ENCODE measurements around the gene SWT1.

The SWT1 gene

GRCh38 chr1:185267301-185267700, 110.3 kb downstream of the SWT1 start:
- H4K20me1 ChIP-seq (ENCODE audit: insufficient read depth, low read length, poor library complexity, severe bottlenecking), result no peaks in the 10 kb centered on the region
- H3K4me3 ChIP-seq (ENCODE audit: low read length, poor library complexity, severe bottlenecking), result no peak overlapping the region
- H3K9me3 ChIP-seq (ENCODE audit: insufficient read depth, low read depth, low read length), result no peaks in the 10 kb centered on the region
- H3K27me3 ChIP-seq (ENCODE audit: insufficient read depth, low read length, poor library complexity, severe bottlenecking), result no peaks in the 10 kb centered on the region
- H3F3A ChIP-seq (ENCODE audit: low read depth), result no peaks in the 10 kb centered on the region
- H3K9me2 ChIP-seq (replicated peaks; ENCODE audit: low read depth, low read length), result no peaks in the 10 kb centered on the region
- H3K79me2 ChIP-seq (ENCODE audit: insufficient read depth, low read length), result no peaks in the 10 kb centered on the region
- H3K4me1 ChIP-seq (ENCODE audit: insufficient read depth, low read length, poor library complexity, severe bottlenecking), result no peaks in the 10 kb centered on the region
- no peak overlapping the region for H3K4me2 ChIP-seq (ENCODE audit: low read depth, low read length, poor library complexity, severe bottlenecking)
- H3K36me3 ChIP-seq (ENCODE audit: insufficient read depth, low read length), result no peaks in the 10 kb centered on the region
- TF ChIP-seq CTCF (conservative IDR thresholded peaks at IDR 0.05; ENCODE audit: low read length) (no peak), EZH2phosphoT487 (IDR thresholded peaks at IDR 0.05; ENCODE audit: borderline replicate concordance) (no peak)
- H3K9ac ChIP-seq (ENCODE audit: low read depth, low read length, poor library complexity, severe bottlenecking), result no peak overlapping the region
- H2AFZ ChIP-seq (ENCODE audit: low read length), result no peak overlapping the region

- H3K9me2 ChIP-seq (replicated peaks; ENCODE audit: low read depth, low read length), result no peaks in the 10 kb centered on the region
Measured at GRCh38 chr1:185267701-185268100, 110.7 kb downstream of the SWT1 start.

GRCh38 chr1:185268352-185268751, 111.4 kb downstream of the SWT1 start:
- H3K4me2 ChIP-seq (ENCODE audit: low read depth, low read length, poor library complexity, severe bottlenecking), result no peak overlapping the region
- H2AFZ ChIP-seq (ENCODE audit: low read length), result no peak overlapping the region
- no peaks in the 10 kb centered on the region for H4K20me1 ChIP-seq (ENCODE audit: insufficient read depth, low read length, poor library complexity, severe bottlenecking)
- H3K4me3 ChIP-seq (ENCODE audit: low read length, poor library complexity, severe bottlenecking), result no peak overlapping the region
- H3K9me3 ChIP-seq (ENCODE audit: insufficient read depth, low read depth, low read length), result no peaks in the 10 kb centered on the region
- H3K4me1 ChIP-seq (ENCODE audit: insufficient read depth, low read length, poor library complexity, severe bottlenecking), result no peaks in the 10 kb centered on the region
- no peak overlapping the region for H3K9ac ChIP-seq (ENCODE audit: low read depth, low read length, poor library complexity, severe bottlenecking)
- H3K79me2 ChIP-seq (ENCODE audit: insufficient read depth, low read length), result no peaks in the 10 kb centered on the region
- no peaks in the 10 kb centered on the region for H3K27me3 ChIP-seq (ENCODE audit: insufficient read depth, low read length, poor library complexity, severe bottlenecking)
- H3K9me2 ChIP-seq (replicated peaks; ENCODE audit: low read depth, low read length), result no peaks in the 10 kb centered on the region
- H3F3A ChIP-seq (ENCODE audit: low read depth), result no peaks in the 10 kb centered on the region
- H3K36me3 ChIP-seq (ENCODE audit: insufficient read depth, low read length), result no peaks in the 10 kb centered on the region
- TF ChIP-seq CTCF (conservative IDR thresholded peaks at IDR 0.05; ENCODE audit: low read length) (no peak), EZH2phosphoT487 (IDR thresholded peaks at IDR 0.05; ENCODE audit: borderline replicate concordance) (no peak)

More at GRCh38 chr1:185267701-185268100, 110.7 kb downstream of the SWT1 start:
- Histone ChIP-seq H4K20me1 (ENCODE audit: insufficient read depth, low read length, poor library complexity, severe bottlenecking) (no peaks in the 10 kb centered on the region), H2AFZ (ENCODE audit: low read length) (no peak overlapping the region), H3K9me3 (ENCODE audit: insufficient read depth, low read depth, low read length) (no peaks in the 10 kb centered on the region), H3K4me3 (ENCODE audit: low read length, poor library complexity, severe bottlenecking) (no peak overlapping the region), H3K79me2 (ENCODE audit: insufficient read depth, low read length) (no peaks in the 10 kb centered on the region), H3K4me2 (ENCODE audit: low read depth, low read length, poor library complexity, severe bottlenecking) (no peak overlapping the region), H3F3A (ENCODE audit: low read depth) (no peaks in the 10 kb centered on the region), H3K36me3 (ENCODE audit: insufficient read depth, low read length) (no peaks in the 10 kb centered on the region), H3K27me3 (ENCODE audit: insufficient read depth, low read length, poor library complexity, severe bottlenecking) (no peaks in the 10 kb centered on the region), H3K4me1 (ENCODE audit: insufficient read depth, low read length, poor library complexity, severe bottlenecking) (no peaks in the 10 kb centered on the region), H3K9ac (ENCODE audit: low read depth, low read length, poor library complexity, severe bottlenecking) (no peak overlapping the region)
- TF ChIP-seq EZH2phosphoT487 (IDR thresholded peaks at IDR 0.05; ENCODE audit: borderline replicate concordance) (no peak), CTCF (conservative IDR thresholded peaks at IDR 0.05; ENCODE audit: low read length) (no peak)

All from Loucy (cell line).